Measurements from ENCODE around the gene STK24.

- TF ChIP-seq CTCF (conservative IDR thresholded peaks at IDR 0.05) (no peak), ZFX (IDR thresholded peaks at IDR 0.05) (no peak)
Observed at GRCh38 chr13:98473788-98474144, 103.1 kb downstream of the STK24 start.
